SK-N-MC (cell line): Measurements from ENCODE around the gene GINS2.

Source experiments
- EZH2 ChIP-seq: fragments of 200-600 bp; sonication (generic); IDR thresholded peaks from one replicate; pipeline ENCODE4 v1.6.1; 2017; ENCODE audit warnings: antibody characterized with exemption
- POLR2AphosphoS5 ChIP-seq: IDR thresholded peaks from 2 replicates; pipeline ENCODE4 v1.6.1; 2012; ENCODE audit warnings: mild to moderate bottlenecking, low read depth, low read length, borderline replicate concordance

- TF ChIP-seq EZH2 = no peak
- TF ChIP-seq POLR2AphosphoS5 = no peak
These were observed 7.5 kb downstream of the GINS2 start for GRCh38 chr16:85681255-85681654.
